Activated T-helper 9 cell treated with anti-CD3 and anti-CD28 coated beads, Interleukin-2, amount 50 U/mL, for 16 hours (primary cell): Measurements from ENCODE around the gene VIP.
"Not testable (repeated sequence)": the region's sequence is repeated elsewhere in the genome, so short reads cannot be mapped to it uniquely, and the experiment has no call there.

ENCODE experiments used
- DNase-seq: peaks from one replicate; pipeline ENCODE4 v3.0.0-alpha.2; 2020; ENCODE audit warnings: low read depth

The VIP gene

DNA sequence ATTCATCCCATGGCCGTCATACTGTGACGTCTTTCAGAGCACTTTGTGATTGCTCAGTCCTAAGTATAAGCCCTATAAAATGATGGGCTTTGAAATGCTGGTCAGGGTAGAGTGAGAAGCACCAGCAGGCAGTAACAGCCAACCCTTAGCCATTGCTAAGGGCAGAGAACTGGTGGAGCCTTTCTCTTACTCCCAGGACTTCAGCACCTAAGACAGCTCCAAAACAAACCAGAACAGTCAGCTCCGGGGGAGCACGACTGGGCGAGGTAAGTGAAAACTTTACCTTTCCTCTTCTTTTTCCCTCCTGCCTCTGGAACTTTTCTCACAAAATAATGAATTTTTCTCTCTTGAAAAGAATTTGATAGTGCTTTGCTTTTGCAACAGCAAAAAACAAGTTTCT is at the start of gene VIP:
TSS of gene VIP (plus strand) at position 104 of the 400 bp plus-strand sequence. CDS start 1,381 bp downstream, outside the sequence.
- no peak for DNase-seq

DNA sequence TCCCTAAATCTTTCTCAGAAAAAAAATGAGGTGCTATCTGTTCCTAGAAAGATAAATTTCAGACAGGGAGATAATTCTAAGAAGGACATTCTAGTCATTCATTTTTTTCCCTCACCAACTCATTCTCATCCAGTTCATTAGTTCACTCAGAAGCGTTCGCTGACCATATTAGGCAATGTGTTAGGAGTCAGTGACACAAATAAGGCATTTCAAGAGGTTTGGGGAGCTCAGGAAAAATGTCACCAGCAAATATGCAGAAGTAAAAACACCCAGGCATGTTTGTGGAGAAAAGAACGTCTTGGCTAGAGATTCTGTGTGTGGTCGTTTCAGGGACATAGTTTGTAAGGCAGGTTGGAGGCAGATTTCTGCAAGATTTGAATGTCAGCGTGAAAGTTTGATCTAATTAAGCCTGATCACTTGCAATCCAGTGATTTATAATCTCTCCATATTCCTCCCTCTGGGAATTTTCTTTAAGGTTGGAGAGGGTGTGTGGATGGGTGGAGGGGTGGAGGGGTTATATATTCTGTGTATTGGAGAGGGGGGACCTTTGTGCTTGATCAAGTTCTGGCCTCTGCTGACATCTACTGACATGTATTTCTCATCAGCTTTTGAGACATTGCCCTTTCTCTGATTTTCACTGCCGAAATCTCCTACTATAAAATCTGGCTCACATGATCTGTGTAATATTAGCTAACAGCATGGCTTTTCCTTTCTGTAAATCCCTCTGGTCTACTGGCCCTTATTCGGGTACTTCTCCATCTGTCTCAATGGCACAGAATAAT is 49.3 kb upstream of the VIP start:
- no peak for DNase-seq

DNA sequence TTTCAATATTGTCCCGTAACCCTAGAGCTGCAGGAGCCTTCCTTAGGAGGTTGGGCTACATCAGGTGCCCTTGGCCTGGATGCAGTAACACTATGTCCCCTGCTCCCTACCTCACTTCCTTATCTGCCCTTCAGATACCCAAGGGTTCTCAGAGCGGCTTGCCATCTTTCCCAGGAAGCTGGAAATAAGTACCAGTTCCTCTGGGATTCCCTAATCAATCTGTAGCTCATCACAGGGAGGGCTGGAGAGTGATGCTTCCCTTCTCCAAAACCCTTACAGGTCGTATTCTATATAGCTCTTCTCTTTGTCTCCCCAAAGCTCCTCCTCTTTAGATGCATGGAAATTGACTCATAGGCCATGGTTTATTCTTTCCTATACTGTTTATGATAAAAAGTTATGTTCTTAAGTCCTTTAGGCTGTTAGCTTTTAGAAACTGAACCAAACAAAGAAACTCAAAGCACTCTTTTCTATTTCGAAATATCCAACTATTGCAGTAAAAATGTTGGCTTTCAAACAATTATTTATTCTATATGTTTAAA is 48.7 kb upstream of the VIP start:
- DNase-seq = no peak

DNA sequence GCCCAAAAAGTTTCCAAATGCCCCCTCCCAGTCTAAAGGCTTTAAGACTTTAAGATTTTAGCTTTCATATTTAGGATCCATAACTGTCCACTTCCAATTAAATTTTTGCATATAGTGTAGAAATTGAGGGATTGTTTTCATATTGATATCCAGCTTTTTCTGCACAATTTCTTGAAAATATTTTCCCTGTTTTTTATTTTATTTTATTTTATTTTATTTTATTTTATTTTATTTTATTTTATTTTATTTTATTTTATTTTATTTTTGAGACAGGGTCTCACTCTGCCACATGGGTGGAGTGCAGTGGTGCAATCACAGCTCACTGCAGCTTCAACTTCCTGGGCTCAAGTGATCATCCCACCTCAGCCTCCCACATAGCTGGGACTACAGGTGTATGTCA is 46.8 kb upstream of the VIP start:
- not testable (repeated sequence) for DNase-seq

DNA sequence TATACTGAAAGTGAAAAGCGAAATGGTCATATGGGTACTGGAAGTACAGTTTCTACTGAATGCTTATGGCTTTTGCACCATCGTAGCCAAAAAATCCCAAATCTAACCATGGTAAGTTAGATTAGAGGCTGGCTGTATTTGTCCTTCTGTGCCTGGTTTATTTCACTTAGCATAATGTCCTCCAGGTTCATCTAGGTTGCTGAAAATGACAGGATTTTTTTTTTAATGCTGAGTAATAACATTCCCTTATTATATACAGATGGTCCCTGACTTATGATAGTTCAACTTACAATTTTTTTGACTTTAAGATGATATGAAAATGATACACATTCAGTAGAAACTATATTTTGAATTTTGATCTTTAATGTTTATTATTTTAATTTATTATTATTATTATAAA is 45.3 kb upstream of the VIP start:
- no peak for DNase-seq

DNA sequence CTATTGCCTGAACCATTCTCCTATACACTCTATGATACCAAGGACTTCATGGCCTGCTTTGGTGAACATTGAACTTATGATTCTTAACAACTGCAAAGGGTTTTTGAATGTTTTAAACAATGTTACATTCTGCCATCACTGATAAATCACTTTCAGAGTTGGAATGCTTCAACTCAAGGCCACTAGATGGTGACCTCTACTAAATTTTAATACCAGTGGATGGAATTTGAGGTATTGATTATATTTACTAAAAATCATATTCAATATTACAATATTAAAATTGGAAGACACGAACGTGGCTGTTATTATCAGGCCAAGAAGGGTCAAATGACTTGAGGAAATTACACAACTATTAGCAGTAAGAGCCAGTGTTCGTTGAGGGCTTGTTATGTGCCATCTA is 34.3 kb upstream of the VIP start:
- DNase-seq = no peak

DNA sequence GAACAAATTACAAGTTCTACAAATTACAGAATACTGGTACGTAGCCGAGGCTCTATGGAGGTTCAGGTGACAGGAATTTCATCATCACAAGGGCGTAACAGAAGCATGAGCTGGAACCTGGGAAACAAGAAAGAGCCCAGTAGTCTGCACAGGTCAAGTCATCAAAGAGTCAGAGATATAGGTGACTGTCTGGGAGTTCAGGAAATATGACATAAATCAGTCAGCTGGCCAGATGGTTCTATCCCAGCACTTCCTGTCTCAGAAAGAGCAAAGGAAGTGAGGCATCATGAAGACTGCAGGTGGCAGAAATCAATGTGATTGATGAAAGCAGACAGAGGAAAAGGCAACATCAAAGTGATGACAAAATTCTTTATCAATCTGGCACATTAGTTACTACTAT is 29.6 kb upstream of the VIP start:
- no peak for DNase-seq

DNA sequence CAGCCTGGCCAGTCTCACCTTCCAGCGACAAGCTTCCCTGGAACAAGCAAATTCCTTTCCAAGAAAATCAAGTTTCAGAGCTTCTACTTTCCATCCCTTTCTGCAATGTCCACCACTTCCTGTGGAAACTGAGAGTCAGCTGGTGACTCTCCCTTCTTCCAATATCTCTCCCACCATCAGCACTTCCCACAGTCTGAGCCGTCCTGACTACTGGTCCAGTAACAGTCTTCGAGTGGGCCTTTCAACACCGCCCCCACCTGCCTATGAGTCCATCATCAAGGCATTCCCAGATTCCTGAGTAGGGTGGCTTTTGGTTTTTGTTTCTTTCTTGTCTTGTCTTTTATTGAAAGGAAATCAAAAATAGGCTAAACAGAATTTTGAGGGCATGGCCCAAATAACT is 28.6 kb upstream of the VIP start:
- DNase-seq = no peak

DNA sequence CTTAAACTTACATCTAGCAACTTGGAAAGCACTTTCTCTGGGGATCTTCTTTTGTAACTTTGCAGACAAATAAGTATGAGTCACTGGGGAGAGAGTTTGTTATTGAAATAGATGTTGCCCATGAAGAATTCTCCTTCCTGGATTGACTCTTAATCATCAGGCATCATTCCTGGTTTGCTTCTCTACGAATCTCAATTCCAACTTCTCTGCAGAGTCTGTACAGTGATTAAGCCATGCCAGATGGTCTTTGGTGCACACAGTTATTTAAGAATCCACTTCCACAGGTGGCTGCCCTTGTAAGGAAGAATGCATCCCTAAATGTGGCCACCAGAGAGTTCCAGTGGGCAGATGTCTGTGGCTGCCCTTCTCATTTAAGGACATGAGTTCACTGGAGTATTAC is 27.2 kb upstream of the VIP start:
- DNase-seq = no peak

DNA sequence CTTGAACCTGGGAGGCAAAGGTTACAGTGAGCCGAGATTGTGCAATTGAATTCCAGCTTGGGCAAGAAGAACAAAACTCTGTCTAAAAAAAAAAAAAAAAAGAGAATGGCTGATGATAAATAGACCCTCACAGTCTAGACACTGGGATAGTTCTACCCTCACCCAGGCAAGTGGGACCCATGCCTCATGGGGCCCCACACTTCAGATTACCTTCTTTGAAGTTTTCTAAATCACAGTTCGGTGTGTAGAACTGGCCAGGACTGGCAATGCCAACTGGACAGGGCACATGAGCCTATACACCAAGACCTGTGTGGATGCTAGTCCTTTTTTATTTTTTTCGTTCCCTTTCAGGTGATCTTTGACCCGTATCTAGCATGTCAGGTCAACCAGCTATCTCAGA is 24.3 kb upstream of the VIP start:
- DNase-seq = no peak

DNA sequence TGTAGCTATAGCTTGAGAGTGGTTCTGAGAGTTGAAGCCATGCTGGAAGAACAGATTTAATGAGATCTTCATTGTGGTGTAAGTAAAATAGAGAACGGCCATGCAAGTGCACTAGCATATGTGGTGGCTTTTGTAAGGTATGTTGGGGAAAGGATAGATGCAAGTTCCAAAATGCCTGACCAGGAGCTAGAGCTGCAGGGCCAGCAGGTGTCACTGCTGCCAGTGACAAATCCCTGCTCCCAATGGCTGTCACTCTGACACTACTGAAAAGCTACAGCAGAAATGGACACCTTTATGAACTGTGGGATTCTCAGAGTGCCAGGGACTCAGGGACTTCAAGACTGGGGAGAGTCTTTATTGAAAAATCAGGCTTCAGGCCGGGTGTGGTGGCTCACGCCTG is 23.1 kb upstream of the VIP start:
- no peak for DNase-seq

DNA sequence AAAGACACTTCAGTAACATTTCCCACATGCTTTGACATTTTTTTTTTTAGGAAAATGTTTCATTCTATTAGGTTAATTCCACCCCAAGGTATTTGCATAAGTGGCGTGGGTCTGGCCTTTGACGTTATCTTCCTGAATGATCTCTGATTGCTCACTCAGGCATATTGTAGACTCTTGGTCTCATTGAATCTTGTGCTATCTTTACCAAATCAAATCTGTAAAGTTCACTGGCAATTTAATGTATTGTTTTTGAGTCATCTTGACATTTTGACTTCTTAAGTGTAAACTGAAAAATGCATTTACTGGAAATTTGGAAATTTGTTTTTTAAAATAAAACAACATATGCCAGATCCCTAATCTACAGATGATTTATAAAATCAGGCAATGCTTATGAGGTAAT is 16.0 kb upstream of the VIP start:
- no peak for DNase-seq

DNA sequence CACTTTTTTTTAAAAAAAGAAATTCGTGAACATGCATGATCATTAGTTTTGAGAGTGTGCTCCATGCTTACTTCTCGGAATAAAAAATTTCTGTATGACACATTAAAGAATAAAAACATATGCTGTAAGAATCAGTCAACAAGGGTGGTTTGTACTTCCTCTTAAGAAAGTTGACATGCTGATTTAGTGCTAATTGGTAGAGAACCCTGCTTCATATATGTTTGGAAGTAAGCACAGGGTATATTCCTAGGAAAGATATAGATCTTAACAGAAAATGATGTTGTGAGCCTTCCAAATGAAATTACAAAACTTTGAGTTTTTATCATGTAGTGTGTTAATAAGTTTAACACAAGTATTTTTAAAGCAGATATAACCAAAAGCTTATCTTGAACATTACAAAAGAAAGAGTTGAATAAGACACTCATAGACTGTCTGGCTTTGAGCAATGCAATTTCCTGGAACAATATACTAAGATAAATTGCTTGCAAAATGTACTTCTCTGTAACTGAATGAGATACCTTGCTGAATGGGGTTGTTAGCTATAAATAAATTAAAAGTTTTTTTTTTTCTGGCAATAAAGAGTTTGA is 13.8 kb upstream of the VIP start:
- DNase-seq = no peak

DNA sequence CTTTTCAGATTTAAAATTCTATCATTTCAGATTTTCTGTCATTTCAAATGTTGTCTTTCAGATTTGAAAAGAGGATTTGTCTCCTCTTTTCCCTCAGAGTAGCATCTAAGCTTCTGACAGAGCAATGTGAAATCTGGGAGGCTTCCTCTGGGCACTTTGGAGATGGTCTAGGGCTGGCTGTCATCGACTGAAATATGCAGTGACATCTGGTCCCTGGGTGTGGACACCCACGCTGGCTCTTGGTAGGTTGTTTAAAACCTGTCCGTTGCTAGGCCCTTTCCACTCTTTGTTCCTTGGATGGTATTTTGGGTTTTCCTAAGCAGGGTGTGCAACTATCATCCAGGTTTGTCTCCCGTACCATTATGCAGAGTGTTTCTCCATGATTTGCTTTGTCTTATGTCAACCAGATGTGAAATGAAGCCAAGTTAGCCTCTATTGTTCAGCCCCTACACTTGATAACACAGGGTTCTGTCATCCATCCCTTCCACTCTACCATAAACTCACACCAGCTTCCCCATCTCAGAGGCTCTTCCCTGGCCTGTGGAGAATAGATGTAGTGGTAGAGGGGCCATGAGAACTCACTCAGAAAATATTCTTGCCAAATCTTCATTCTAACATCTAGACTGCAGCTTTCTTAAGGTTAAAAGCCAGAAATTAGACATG is 5.0 kb upstream of the VIP start:
- no peak for DNase-seq

DNA sequence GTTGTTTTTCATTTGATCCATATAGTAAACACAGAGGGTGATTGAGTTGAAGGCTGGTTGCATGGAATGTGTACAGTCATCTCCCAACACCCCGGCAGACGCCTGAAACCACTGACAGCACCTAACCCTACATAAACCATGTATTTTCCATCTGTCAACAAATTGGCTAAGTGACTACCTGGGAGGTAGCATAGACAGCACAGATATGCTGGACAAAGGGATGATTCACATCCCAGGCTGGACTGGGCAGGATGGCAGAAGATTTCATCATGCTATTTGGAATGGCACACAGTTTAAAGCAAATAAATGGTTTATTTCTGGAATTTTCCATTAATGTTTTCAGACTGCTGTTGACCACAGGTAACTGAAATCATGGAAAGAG is 4.4 kb upstream of the VIP start:
- DNase-seq = no peak

DNA sequence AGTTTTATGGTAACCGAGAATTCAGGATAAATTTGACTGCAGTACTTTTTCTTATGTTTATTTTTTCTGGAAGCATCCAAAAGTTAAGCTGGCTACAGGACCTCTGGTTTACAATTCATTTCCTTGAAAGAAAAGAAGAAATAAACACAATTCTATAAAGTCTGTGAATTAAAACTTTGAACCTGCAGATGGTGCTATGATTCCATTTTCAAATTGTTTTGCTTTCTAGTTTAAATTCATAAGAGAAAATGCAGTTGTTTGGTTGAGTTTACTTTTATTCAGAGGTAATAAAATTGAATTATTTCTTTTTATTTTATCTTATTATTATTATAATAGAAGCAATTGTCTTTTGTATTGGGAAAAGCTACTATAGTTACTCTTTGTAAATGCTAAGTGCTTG is 1.8 kb upstream of the VIP start:
- no peak for DNase-seq

DNA sequence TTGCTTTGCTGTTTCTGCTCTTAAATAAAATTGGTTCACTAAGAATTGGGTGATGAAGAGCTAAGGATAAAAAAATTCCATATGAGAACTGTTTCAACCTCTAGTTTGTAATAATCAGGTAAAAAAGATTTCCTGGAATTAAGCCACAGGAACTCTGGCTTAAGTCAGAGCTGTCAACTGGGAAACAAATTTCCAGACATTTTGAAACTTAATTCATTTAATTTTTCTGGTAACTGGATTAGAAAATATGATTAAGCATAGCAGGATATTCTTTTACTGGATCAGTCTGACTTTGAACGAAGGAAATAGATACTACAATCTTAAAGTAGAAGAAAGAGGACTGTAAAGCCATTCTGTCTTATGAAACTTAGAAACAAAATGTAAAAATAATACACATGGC is 1.3 kb upstream of the VIP start:
- no peak for DNase-seq

DNA sequence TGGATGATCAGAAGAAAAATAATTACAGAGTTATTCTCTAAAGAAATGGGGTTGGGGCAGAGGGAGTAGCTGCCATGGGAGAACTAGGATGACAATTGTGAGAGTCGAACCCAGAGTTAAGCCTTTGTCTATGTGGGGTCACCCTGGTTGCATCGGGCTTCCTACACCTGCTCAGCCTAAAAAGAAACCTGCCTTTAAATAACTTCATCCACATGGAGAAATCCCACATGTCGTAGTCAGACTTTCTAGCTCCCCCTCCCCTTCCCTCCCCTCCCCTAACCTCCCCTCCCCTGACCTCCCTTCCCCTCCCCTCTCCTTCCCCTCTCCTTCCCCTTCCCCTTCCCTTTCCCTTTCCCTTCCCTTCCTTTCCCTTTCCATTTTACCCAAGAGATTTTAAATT is 14.7 kb downstream of the VIP start:
- DNase-seq = no peak

DNA sequence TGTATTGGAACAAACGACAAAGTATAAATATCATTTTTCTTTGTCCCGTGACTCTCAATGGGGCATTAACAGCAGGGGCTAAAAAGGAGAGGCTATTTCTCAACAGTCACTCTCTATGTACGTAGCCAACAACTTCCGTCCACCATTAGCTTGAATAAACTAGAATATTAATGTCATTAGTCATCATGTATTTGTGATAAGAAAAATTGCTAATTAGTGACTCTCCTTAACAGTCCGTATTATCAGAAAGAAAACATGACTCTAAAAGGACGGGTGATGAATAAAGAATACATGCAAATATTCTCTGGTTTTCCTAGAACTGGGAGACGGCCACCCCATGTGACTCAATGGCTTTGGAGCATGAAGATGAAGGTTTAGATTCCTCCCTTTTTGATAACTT is 18.6 kb downstream of the VIP start:
- DNase-seq = no peak

DNA sequence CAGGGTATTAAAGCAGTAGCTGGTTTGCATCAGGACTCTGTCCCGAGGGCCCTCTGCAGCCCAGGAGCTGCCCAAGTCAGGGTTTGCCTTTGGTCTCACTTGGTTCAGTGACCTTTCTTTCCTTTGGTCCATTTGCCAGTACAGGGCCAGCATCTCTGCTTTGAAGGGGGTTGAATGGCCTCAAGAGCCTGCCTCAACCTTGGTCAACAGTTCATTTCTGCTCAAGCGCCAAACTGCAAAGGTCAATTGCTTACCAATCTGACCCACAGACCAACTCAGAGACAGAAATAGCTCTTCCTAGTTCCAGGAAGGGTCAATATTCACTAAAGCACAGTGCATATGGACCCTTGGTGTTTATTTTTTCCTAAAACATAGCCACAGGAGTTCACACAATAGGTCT is 19.4 kb downstream of the VIP start:
- no peak for DNase-seq

DNA sequence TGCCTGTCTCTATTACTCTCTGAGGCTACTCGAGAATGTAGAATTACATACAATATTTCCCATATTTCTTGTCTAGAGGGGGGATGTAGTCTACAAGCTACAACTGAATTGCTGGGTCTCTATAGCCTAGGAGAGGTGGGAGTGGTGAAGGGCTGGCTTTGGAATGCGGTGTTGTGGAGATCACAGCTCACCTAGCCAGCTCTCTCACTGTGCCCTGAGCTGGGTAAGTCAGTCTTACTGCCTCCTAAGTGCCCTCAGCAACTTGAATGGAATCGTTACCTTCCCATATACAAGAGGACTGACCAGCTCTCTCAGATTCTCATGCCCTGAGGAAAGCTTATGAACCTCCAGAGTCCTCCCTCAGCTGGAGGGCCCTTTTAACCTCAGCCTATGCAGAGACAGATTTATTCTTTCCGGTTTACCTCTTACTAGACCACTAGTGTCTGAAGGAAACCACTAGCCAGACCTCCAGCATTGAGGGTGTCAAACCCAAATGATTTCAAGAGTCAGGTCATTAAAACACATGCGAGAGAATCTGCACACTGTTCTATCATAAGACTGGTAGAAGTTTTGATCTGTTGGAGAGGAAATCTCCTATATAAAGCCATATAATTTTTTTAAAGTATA is 20.6 kb downstream of the VIP start:
- no peak for DNase-seq

DNA sequence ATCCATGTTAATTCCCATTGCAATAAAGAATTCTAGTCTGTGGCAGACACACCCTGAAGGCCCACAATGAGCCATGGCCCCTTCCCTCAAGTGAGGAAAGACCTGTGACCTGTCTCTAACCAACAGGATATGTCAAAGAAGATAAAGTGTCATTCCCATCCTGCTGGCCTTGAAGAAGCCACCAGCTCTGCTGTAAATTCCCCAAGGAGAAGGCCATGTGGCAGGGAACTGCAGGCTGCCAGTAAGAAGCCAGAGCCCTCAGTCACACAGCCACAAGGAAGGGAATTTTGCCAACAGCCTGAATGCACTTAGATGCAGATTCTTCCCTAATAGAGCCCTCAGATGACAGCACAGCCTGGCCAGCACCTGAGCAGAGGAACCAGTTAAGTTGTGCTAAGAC is 24.8 kb downstream of the VIP start:
- DNase-seq = no peak

DNA sequence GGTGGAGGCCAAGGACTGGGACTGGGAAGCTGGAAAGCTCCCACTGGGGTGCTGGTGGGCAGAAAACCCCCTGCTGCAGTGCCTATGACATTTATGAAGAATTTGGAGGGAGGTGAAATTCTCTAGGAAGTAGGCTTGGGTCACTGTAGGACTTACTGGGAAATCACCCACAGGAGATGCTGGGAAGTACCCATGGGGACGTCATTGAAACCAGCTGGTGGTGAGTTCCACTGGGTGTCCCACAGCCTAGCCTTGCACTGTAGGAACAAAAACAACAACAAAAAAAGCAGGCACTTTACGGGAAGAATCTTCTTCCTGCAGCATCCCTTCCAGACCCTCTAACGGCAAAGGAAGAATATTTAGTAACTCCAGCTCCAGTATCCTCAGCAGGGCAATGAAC is 26.2 kb downstream of the VIP start:
- DNase-seq = no peak
